ENCODE data around the gene MTARC1. TPM values are rescaled to one million over a fixed set of nuclear protein-coding genes. Genes with fewer than 3 reads are reported as not detected.

MTARC1 gene
- total and polyA plus RNA-seq, 2 of the 4 experiments (the other 2 are of a cell fraction) = 0.18 to 0.55 TPM

GRCh38 chr1:220751111-220751510 lies 35.6 kb upstream of the MTARC1 start:
- no peak overlapping the region for H2BK20ac ChIP-seq (ENCODE audit: low read depth, low read length)
- POLR2A ChIA-PET (ENCODE audit: unreplicated experiment) = no interaction called here
- CTCF ChIA-PET = no interaction called here
- no peak overlapping the region for H3K4me2 ChIP-seq (ENCODE audit: low read depth, low read length)
- no peak overlapping the region for H3K4me3 ChIP-seq (ENCODE audit: insufficient read depth, low read depth, low read length)
- H2AK5ac ChIP-seq (ENCODE audit: low read depth, low read length) = no peak overlapping the region
- ATAC-seq (ENCODE audit: low read depth) (no peak), DNase-seq (no peak)
- no peak overlapping the region for H2BK120ac ChIP-seq (ENCODE audit: low read depth, low read length)
- H3K23ac ChIP-seq (ENCODE audit: low read depth, low read length) = no peak overlapping the region
- H3K27ac ChIP-seq (ENCODE audit: insufficient read depth, low read length) = no peak overlapping the region
- BruUV-seq (replicated peaks) = no TSS peak
- no peaks in the 10 kb centered on the region for H3K27me3 ChIP-seq (ENCODE audit: control insufficient read depth, insufficient read depth, low read length)
- no peak overlapping the region for H4K5ac ChIP-seq (ENCODE audit: low read depth, low read length)
- H3K79me1 ChIP-seq (ENCODE audit: low read depth in 1 of 2, low read length in 2 of 2) = peaks cover 3 to 6% of the 10 kb centered on the region in 2 experiments; a peak in 2 of 4 replicates
- H3K18ac ChIP-seq (ENCODE audit: low read depth, low read length) = no peak overlapping the region
- in situ Hi-C loops (cut with MboI; ENCODE audit: low sequenced_read_pairs) (no loop called here), dilution Hi-C loops (cut with HindIII; ENCODE audit: low sequenced_read_pairs, unreplicated experiment) (no loop called here), intact Hi-C loops (cut with micrococcal nuclease) (no loop called here)
- no peaks in the 10 kb centered on the region for H3K9me3 ChIP-seq (ENCODE audit: control insufficient read depth, insufficient read depth, low read length)
- H3K4ac ChIP-seq (ENCODE audit: low read depth, low read length) = no peak overlapping the region
- no peak overlapping the region for H2AFZ ChIP-seq (replicated peaks; ENCODE audit: low read length, poor library complexity)
- no peaks in the 10 kb centered on the region; the same call in 1 of the 2 replicates for H3K9me1 ChIP-seq (ENCODE audit: insufficient read depth, low read length)
- H4K8ac ChIP-seq (ENCODE audit: low read depth in 2 of 2, low read length in 2 of 2) = no peak overlapping the region
- peaks cover 3% of the 10 kb centered on the region; the same call in 1 of the 2 replicates for H3K36me3 ChIP-seq (ENCODE audit: control insufficient read depth, insufficient read depth, low read length)
- no peak overlapping the region for H3K14ac ChIP-seq (replicated peaks; ENCODE audit: low read depth, low read length)
- no peak overlapping the region for H2BK15ac ChIP-seq (ENCODE audit: low read depth, low read length)
- H2AK9ac ChIP-seq (replicated peaks; ENCODE audit: low read depth, low read length, poor library complexity) = no peak overlapping the region
- H4K20me1 ChIP-seq (ENCODE audit: insufficient read depth, low read length) = no peaks in the 10 kb centered on the region
- H4K91ac ChIP-seq (ENCODE audit: insufficient read depth, low read depth, low read length) = no peak overlapping the region
- H3K56ac ChIP-seq (ENCODE audit: extremely low read depth, insufficient read depth, low read length) = no peak overlapping the region
- no peak overlapping the region for H3K9ac ChIP-seq (ENCODE audit: low read depth, low read length)
- TF ChIP-seq USF2 (IDR thresholded peaks at IDR 0.05; ENCODE audit: low read depth, low read length) (no peak), RFX5 (IDR thresholded peaks at IDR 0.05; ENCODE audit: low read depth, low read length) (no peak), FOS (IDR thresholded peaks at IDR 0.05; ENCODE audit: low read depth, low read length) (no peak), MAZ (IDR thresholded peaks at IDR 0.05; ENCODE audit: borderline replicate concordance, low read depth, low read length) (no peak), MAFK (IDR thresholded peaks at IDR 0.05; ENCODE audit: low read depth, low read length) (no peak), MXI1 (IDR thresholded peaks at IDR 0.05; ENCODE audit: borderline replicate concordance, low read depth, low read length) (no peak), POLR2A (IDR thresholded peaks at IDR 0.05; ENCODE audit: low read depth, low read length) (no peak), RAD21 (IDR thresholded peaks at IDR 0.05; ENCODE audit: low read length) (no peak), CTCF (conservative IDR thresholded peaks at IDR 0.05; ENCODE audit: low read depth, low read length) (no peak), SMC3 (IDR thresholded peaks at IDR 0.05; ENCODE audit: low read depth, low read length) (no peak), ELK1 (IDR thresholded peaks at IDR 0.05; ENCODE audit: borderline replicate concordance, low read depth, low read length) (no peak), NFE2L2 (IDR thresholded peaks at IDR 0.05; ENCODE audit: low read depth, low read length) (no peak), CEBPB (IDR thresholded peaks at IDR 0.05; ENCODE audit: low read depth, low read length) (no peak), RCOR1 (IDR thresholded peaks at IDR 0.05; ENCODE audit: insufficient replicate concordance, low read length) (no peak), CHD1 (IDR thresholded peaks at IDR 0.05; ENCODE audit: low read depth, low read length) (no peak)
- peaks cover 2% of the 10 kb centered on the region; the same call in 1 of the 2 replicates for H3K4me1 ChIP-seq (ENCODE audit: control insufficient read depth, insufficient read depth, low read length)
- 40% methylated on average over 1 of the region's 2 CpGs; no CpG with 5 or more reads in 1 of the 2 experiments for WGBS, 2 experiments (ENCODE audit: extremely low coverage in 2 of 2, insufficient read length in 1 of 2)
- H2BK5ac ChIP-seq (ENCODE audit: low read depth, low read length, poor library complexity, severe bottlenecking) = no peak overlapping the region

All from IMR-90 (cell line).